ENCODE data around the gene AARS2. TPM values are rescaled to one million over a fixed set of nuclear protein-coding genes. Genes with fewer than 3 reads are reported as not detected.

The AARS2 gene
- total and polyA plus RNA-seq, 2 of the 4 experiments (the other 2 are of a cell fraction) = 9.1 to 10.4 TPM

- Histone ChIP-seq H3K79me1 (ENCODE audit: low read depth in 1 of 2, low read length in 2 of 2) (peaks cover 23 to 81% of the 10 kb centered on the region in 2 experiments), H3K4me2 (ENCODE audit: low read depth, low read length) (no peak overlapping the region), H3K9me3 (ENCODE audit: control insufficient read depth, insufficient read depth, low read length) (no peaks in the 10 kb centered on the region), H3K56ac (ENCODE audit: extremely low read depth, insufficient read depth, low read length) (no peak overlapping the region), H2BK5ac (ENCODE audit: low read depth, low read length, poor library complexity, severe bottlenecking) (no peak overlapping the region), H2BK120ac (ENCODE audit: low read depth, low read length) (no peak overlapping the region), H2AK5ac (ENCODE audit: low read depth, low read length) (no peak overlapping the region), H3K4me1 (ENCODE audit: control insufficient read depth, insufficient read depth, low read length) (peaks cover 3% of the 10 kb centered on the region), H3K4ac (ENCODE audit: low read depth, low read length) (no peak overlapping the region), H3K9me1 (ENCODE audit: insufficient read depth, low read length) (peaks cover 13% of the 10 kb centered on the region), H3K27ac (ENCODE audit: insufficient read depth, low read length) (no peak overlapping the region), H4K91ac (ENCODE audit: insufficient read depth, low read depth, low read length) (no peak overlapping the region), H4K5ac (ENCODE audit: low read depth, low read length) (no peak overlapping the region), H2BK15ac (ENCODE audit: low read depth, low read length) (no peak overlapping the region), H3K9ac (ENCODE audit: low read depth, low read length) (no peak overlapping the region), H3K14ac (replicated peaks; ENCODE audit: low read depth, low read length) (no peak overlapping the region), H3K36me3 (ENCODE audit: control insufficient read depth, insufficient read depth, low read length) (peaks cover 56% of the 10 kb centered on the region), H3K27me3 (ENCODE audit: control insufficient read depth, insufficient read depth, low read length) (no peaks in the 10 kb centered on the region), H4K20me1 (ENCODE audit: insufficient read depth, low read length) (peaks cover 88% of the 10 kb centered on the region), H3K23ac (ENCODE audit: low read depth, low read length) (no peak overlapping the region; the same call in 1 of the 2 replicates), H2BK20ac (ENCODE audit: low read depth, low read length) (no peak overlapping the region), H3K4me3 (ENCODE audit: insufficient read depth, low read depth, low read length) (no peak overlapping the region), H4K8ac (ENCODE audit: low read depth in 2 of 2, low read length in 2 of 2) (no peak overlapping the region), H2AFZ (replicated peaks; ENCODE audit: low read length, poor library complexity) (no peak overlapping the region), H3K18ac (ENCODE audit: low read depth, low read length) (no peak overlapping the region), H2AK9ac (replicated peaks; ENCODE audit: low read depth, low read length, poor library complexity) (no peak overlapping the region)
- no TSS peak for BruUV-seq (replicated peaks)
- ATAC-seq (ENCODE audit: low read depth) = no peak
- intact Hi-C loops (cut with micrococcal nuclease) (no loop called here), dilution Hi-C loops (cut with HindIII; ENCODE audit: low sequenced_read_pairs, unreplicated experiment) (no loop called here), in situ Hi-C loops (cut with MboI; ENCODE audit: low sequenced_read_pairs) (no loop called here)
- CTCF ChIA-PET = interaction anchor here (1.1 kb wide), 1 partner anchor 16 kb away, joined by 3 read pairs; no protein-coding TSS in a partner anchor
- no peak for DNase-seq
- TF ChIP-seq ELK1 (IDR thresholded peaks at IDR 0.05; ENCODE audit: borderline replicate concordance, low read depth, low read length) (no peak), CEBPB (IDR thresholded peaks at IDR 0.05; ENCODE audit: low read depth, low read length) (no peak), MAFK (IDR thresholded peaks at IDR 0.05; ENCODE audit: low read depth, low read length) (no peak), CTCF (conservative IDR thresholded peaks at IDR 0.05; ENCODE audit: low read depth, low read length) (no peak), NFE2L2 (IDR thresholded peaks at IDR 0.05; ENCODE audit: low read depth, low read length) (no peak), MXI1 (IDR thresholded peaks at IDR 0.05; ENCODE audit: borderline replicate concordance, low read depth, low read length) (no peak), POLR2A (IDR thresholded peaks at IDR 0.05; ENCODE audit: low read depth, low read length) (no peak), RFX5 (IDR thresholded peaks at IDR 0.05; ENCODE audit: low read depth, low read length) (no peak), FOS (IDR thresholded peaks at IDR 0.05; ENCODE audit: low read depth, low read length) (no peak), USF2 (IDR thresholded peaks at IDR 0.05; ENCODE audit: low read depth, low read length) (no peak), BHLHE40 (IDR thresholded peaks at IDR 0.05; ENCODE audit: low read depth, low read length) (no peak), SMC3 (IDR thresholded peaks at IDR 0.05; ENCODE audit: low read depth, low read length) (no peak), CHD1 (IDR thresholded peaks at IDR 0.05; ENCODE audit: low read depth, low read length) (no peak), RAD21 (IDR thresholded peaks at IDR 0.05; ENCODE audit: low read length) (no peak), RCOR1 (IDR thresholded peaks at IDR 0.05; ENCODE audit: insufficient replicate concordance, low read length) (no peak), MAZ (IDR thresholded peaks at IDR 0.05; ENCODE audit: borderline replicate concordance, low read depth, low read length) (no peak)
- no CpG with 5 or more reads among the region's 3 CpGs for WGBS, 2 experiments (ENCODE audit: extremely low coverage in 2 of 2, insufficient read length in 1 of 2)
- POLR2A ChIA-PET (ENCODE audit: unreplicated experiment) = no interaction called here
These were observed 62.4 kb downstream of the AARS2 start for GRCh38 chr6:44250718-44251123.

Measured in IMR-90 (cell line).